ENCODE data around the gene MMUT. TPM values are rescaled to one million over a fixed set of nuclear protein-coding genes. Genes with fewer than 3 reads are reported as not detected.

The MMUT gene
- total RNA-seq, 1 experiment from 2014 or later = 12.4 TPM

GRCh38 chr6:49463612-49463967 lies 537 bp upstream of the MMUT start:
- Histone ChIP-seq H3K4me2 (ENCODE audit: low read length) (peak overlapping the region; percentile 87), H3K9me2 (ENCODE audit: insufficient read depth) (no peaks in the 10 kb centered on the region), H4K20me1 (ENCODE audit: insufficient read depth) (no peaks in the 10 kb centered on the region), H2AFZ (ENCODE audit: low read depth, low read length, poor library complexity, severe bottlenecking) (no peak overlapping the region), H3K27me3 (ENCODE audit: insufficient read depth, low read length) (no peaks in the 10 kb centered on the region), H3K9ac (ENCODE audit: low read length) (peak overlapping the region; percentile 74), H3K4me1 (ENCODE audit: control insufficient read depth in 1 of 2, insufficient read depth in 2 of 2, low read length in 2 of 2) (peaks cover 3 to 14% of the 10 kb centered on the region in 2 experiments; a peak in 2 of 4 replicates), H3K27ac (ENCODE audit: low read depth, low read length) (peak overlapping the region; percentile 17; the same call in 1 of the 2 replicates), H3K9me3 (ENCODE audit: control insufficient read depth in 1 of 2, insufficient read depth in 1 of 2, low read depth in 1 of 2, low read length in 2 of 2) (no peaks in the 10 kb centered on the region), H3K4me3 (replicated peaks in 1 of 2; ENCODE audit: low read depth in 1 of 2, low read length in 2 of 2) (peak overlapping the region; percentile 76 to 97), H3K36me3 (ENCODE audit: control insufficient read depth in 1 of 2, insufficient read depth in 2 of 2, low read length in 2 of 2) (no peaks in the 10 kb centered on the region), H3K79me2 (ENCODE audit: insufficient read depth, low read length) (peaks cover 53% of the 10 kb centered on the region)
- no peak for DNase-seq (ENCODE audit: low read depth, low spot score)
- RAD21 ChIA-PET (ENCODE audit: low non-redundant PET in 1 of 2, low total read pairs in 2 of 2, uncharacterized antibody in 2 of 2, unreplicated experiment in 2 of 2) = no interaction called here
- intact Hi-C loops (cut with micrococcal nuclease) = loop anchor here (1.0 kb wide), 1 partner anchor 144 kb away; no protein-coding TSS in a partner anchor
- POLR2A ChIA-PET = no interaction called here
- peak; percentile 41 for ATAC-seq
- TSS peak; percentile 88 for BruUV-seq (replicated peaks)
- CTCF ChIA-PET = no interaction called here
- TF ChIP-seq ATF3 (IDR thresholded peaks at IDR 0.05) (no peak), EGR1 (IDR thresholded peaks at IDR 0.05; ENCODE audit: low read depth) (no peak), ZNF274 (IDR thresholded peaks at IDR 0.05; ENCODE audit: low read depth, low read length) (no peak)

GRCh38 chr6:49462599-49462926 lies 490 bp downstream of the MMUT start:
- ChIA-PET CTCF (no interaction called here), RAD21 (ENCODE audit: low non-redundant PET in 1 of 2, low total read pairs in 2 of 2, uncharacterized antibody in 2 of 2, unreplicated experiment in 2 of 2) (no interaction called here), POLR2A (no interaction called here)
- H3K27ac ChIP-seq (ENCODE audit: low read depth, low read length) = no peak overlapping the region
- TSS peak; percentile 80 for BruUV-seq (replicated peaks)
- ATAC-seq = peak; percentile 26
- H3K4me3 ChIP-seq (replicated peaks in 1 of 2; ENCODE audit: low read depth in 1 of 2, low read length in 2 of 2) = peak overlapping the region; percentile 76 to 97
- peak overlapping the region; percentile 87 for H3K4me2 ChIP-seq (ENCODE audit: low read length)
- DNase-seq (ENCODE audit: low read depth, low spot score) = no peak
- H3K9ac ChIP-seq (ENCODE audit: low read length) = peak overlapping the region; percentile 74
- H4K20me1 ChIP-seq (ENCODE audit: insufficient read depth) = no peaks in the 10 kb centered on the region
- intact Hi-C loops (cut with micrococcal nuclease) = no loop called here
- no peaks in the 10 kb centered on the region for H3K36me3 ChIP-seq (ENCODE audit: control insufficient read depth in 1 of 2, insufficient read depth in 2 of 2, low read length in 2 of 2)
- H2AFZ ChIP-seq (ENCODE audit: low read depth, low read length, poor library complexity, severe bottlenecking) = no peak overlapping the region
- H3K9me2 ChIP-seq (ENCODE audit: insufficient read depth) = no peaks in the 10 kb centered on the region
- H3K79me2 ChIP-seq (ENCODE audit: insufficient read depth, low read length) = peaks cover 43% of the 10 kb centered on the region
- no peak for TF ChIP-seq MAX (IDR thresholded peaks at IDR 0.05)
- no peak for TF ChIP-seq POLR2A (IDR thresholded peaks at IDR 0.05; ENCODE audit: borderline replicate concordance, extremely low read depth, insufficient read depth, insufficient read length)
- no peak for TF ChIP-seq FOSL1 (IDR thresholded peaks at IDR 0.05; ENCODE audit: low read depth)
- TF ChIP-seq EZH2phosphoT487 (IDR thresholded peaks at IDR 0.05; ENCODE audit: borderline replicate concordance) = no peak
- TF ChIP-seq POLR2AphosphoS5 (IDR thresholded peaks at IDR 0.05; ENCODE audit: low read depth, low read length) = no peak
- TF ChIP-seq TCF7L2 (IDR thresholded peaks at IDR 0.05; ENCODE audit: borderline replicate concordance, extremely low read depth, insufficient read depth, insufficient read length) = no peak
- TF ChIP-seq ZFX (IDR thresholded peaks at IDR 0.05) = no peak
- TF ChIP-seq CEBPB (IDR thresholded peaks at IDR 0.05; ENCODE audit: low read depth) = no peak
- TF ChIP-seq CTCF (IDR thresholded peaks at IDR 0.05 in 2 of 3, conservative IDR thresholded peaks at IDR 0.05 in 1 of 3; ENCODE audit: borderline replicate concordance in 1 of 3, insufficient read depth in 1 of 3, low read depth in 2 of 3, low read length in 2 of 3) = no peak
- TF ChIP-seq YY1 (IDR thresholded peaks at IDR 0.05; ENCODE audit: extremely low read depth, insufficient replicate concordance, low read depth, low read length) = no peak
- no peak for TF ChIP-seq RAD21 (IDR thresholded peaks at IDR 0.05; ENCODE audit: low read depth)
- no peak for TF ChIP-seq ELF1 (IDR thresholded peaks at IDR 0.05; ENCODE audit: borderline replicate concordance, low read depth)
- H3K27me3 ChIP-seq (ENCODE audit: insufficient read depth, low read length) = no peaks in the 10 kb centered on the region
- peaks cover 3 to 14% of the 10 kb centered on the region in 2 experiments; a peak in 2 of 4 replicates for H3K4me1 ChIP-seq (ENCODE audit: control insufficient read depth in 1 of 2, insufficient read depth in 2 of 2, low read length in 2 of 2)
- H3K9me3 ChIP-seq (ENCODE audit: control insufficient read depth in 1 of 2, insufficient read depth in 1 of 2, low read depth in 1 of 2, low read length in 2 of 2) = no peaks in the 10 kb centered on the region

Data from HCT116 (cell line).